Measurements from ENCODE around the gene AIRE. TPM values are rescaled to one million over a fixed set of nuclear protein-coding genes. Genes with fewer than 3 reads are reported as not detected.

The AIRE gene
- total RNA-seq, 1 experiment from 2014 or later, result 0.17 TPM

DNA sequence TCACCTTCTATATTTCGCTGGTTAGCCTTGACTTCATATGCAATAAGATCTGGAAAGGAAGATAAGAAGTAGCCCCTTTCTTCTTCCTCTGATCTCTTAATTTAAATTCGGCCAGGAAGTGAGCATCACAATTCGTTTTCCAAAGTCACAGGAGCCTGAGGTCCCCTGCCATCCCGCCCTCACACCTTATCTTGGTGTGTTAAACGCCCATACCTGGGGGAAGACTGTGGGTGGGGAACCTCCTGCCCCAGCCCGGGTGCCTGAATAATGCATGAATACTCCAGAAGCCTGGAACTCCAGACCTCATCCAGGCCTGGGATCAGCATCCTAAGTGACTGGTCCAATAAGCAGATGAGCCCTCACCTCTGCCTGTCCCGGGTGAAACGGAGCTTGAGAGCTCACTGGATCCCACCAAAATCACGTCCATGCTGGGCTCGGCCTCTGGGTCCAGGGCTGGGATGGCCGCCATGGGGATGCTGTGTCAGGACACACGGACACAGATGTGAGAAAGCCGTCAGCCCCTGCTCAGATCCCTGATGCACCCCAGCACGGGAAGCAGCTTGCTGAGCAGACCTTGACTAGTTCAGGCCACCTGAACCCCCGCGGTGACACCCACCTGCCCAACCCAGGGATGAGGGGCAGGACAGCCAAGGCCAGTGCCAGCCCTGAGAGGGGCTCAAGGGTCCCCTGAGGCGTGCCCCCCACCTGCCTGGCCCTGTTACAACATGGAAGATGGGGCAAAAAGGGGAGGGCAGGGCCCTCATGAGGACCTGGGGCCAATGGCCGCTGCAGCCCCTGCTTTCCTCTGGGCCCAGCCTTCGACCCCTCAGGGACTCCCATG lies 24.7 kb upstream of the AIRE start:
- no peak for DNase-seq

More for the DNA sequence above, 24.7 kb upstream of the AIRE start:
- Histone ChIP-seq H3K4ac (ENCODE audit: low read depth, low read length) (no peak overlapping the region), H3K4me1 (ENCODE audit: insufficient read depth, low read length) (no peaks in the 10 kb centered on the region; the same call in 1 of the 2 replicates), H4K20me1 (ENCODE audit: control insufficient read depth, insufficient read depth, insufficient read length) (no peaks in the 10 kb centered on the region), H3K14ac (ENCODE audit: insufficient read depth, low read length) (no peak overlapping the region; the same call in 1 of the 2 replicates), H3K79me2 (ENCODE audit: insufficient read depth, low read length) (no peaks in the 10 kb centered on the region), H2BK15ac (ENCODE audit: low read depth, low read length) (peak overlapping the region; percentile 43; the same call in 1 of the 2 replicates), H3T11ph (ENCODE audit: low read length) (no peak overlapping the region), H3K9me3 (ENCODE audit: control insufficient read depth, low read depth, low read length) (no peaks in the 10 kb centered on the region), H2AK5ac (ENCODE audit: insufficient read length, low read length) (no peak overlapping the region), H2BK12ac (ENCODE audit: insufficient read length, low read depth, low read length) (no peak overlapping the region), H3K27ac (ENCODE audit: insufficient read length, low read depth, low read length) (no peak overlapping the region), H3K56ac (ENCODE audit: insufficient read length, low read depth, low read length) (no peak overlapping the region), H3K23ac (ENCODE audit: insufficient read length, low read depth, low read length) (no peak overlapping the region), H3K18ac (ENCODE audit: insufficient read length, low read depth, low read length) (no peak overlapping the region), H2BK120ac (ENCODE audit: low read depth, low read length, poor library complexity, severe bottlenecking) (no peak overlapping the region), H3K79me1 (ENCODE audit: insufficient read depth, low read depth, low read length, poor library complexity, severe bottlenecking) (no peaks in the 10 kb centered on the region), H4K5ac (ENCODE audit: insufficient read length, low read depth, low read length) (no peak overlapping the region), H4K8ac (replicated peaks; ENCODE audit: insufficient read length, low read depth, low read length) (no peak overlapping the region), H2BK20ac (ENCODE audit: low read depth, low read length, poor library complexity, severe bottlenecking) (no peak overlapping the region), H2AFZ (ENCODE audit: low read length) (no peak overlapping the region), H4K91ac (ENCODE audit: insufficient read length, low read depth, low read length) (no peak overlapping the region), H3K27me3 (ENCODE audit: insufficient read depth, low read length) (no peaks in the 10 kb centered on the region), H3K9ac (ENCODE audit: extremely low read depth, insufficient read length, low read length) (no peak overlapping the region), H2BK5ac (ENCODE audit: insufficient read length, low read length) (no peak overlapping the region), H3K23me2 (ENCODE audit: insufficient read length, low read depth, low read length, poor library complexity, severe bottlenecking) (no peaks in the 10 kb centered on the region), H3K4me2 (ENCODE audit: insufficient read depth, insufficient read length, low read length) (no peak overlapping the region)
- peaks cover 10% of the 10 kb centered on the region for H3K27me3 Mint-ChIP-seq (ENCODE audit: low read depth)
- H3K27ac Mint-ChIP-seq, result no peak overlapping the region
- H3K4me3 Mint-ChIP-seq, result no peak overlapping the region
- H3K9me3 Mint-ChIP-seq, result no peaks in the 10 kb centered on the region
- no peaks in the 10 kb centered on the region; a peak in 1 of 7 replicates for H3K36me3 Mint-ChIP-seq (ENCODE audit: insufficient read depth in 1 of 3, low read depth in 3 of 3)
- TF ChIP-seq, protein P1, sequence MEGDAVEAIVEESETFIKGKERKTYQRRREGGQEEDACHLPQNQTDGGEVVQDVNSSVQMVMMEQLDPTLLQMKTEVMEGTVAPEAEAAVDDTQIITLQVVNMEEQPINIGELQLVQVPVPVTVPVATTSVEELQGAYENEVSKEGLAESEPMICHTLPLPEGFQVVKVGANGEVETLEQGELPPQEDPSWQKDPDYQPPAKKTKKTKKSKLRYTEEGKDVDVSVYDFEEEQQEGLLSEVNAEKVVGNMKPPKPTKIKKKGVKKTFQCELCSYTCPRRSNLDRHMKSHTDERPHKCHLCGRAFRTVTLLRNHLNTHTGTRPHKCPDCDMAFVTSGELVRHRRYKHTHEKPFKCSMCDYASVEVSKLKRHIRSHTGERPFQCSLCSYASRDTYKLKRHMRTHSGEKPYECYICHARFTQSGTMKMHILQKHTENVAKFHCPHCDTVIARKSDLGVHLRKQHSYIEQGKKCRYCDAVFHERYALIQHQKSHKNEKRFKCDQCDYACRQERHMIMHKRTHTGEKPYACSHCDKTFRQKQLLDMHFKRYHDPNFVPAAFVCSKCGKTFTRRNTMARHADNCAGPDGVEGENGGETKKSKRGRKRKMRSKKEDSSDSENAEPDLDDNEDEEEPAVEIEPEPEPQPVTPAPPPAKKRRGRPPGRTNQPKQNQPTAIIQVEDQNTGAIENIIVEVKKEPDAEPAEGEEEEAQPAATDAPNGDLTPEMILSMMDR (conservative IDR thresholded peaks at IDR 0.05), result no peak
- H3K4me1 Mint-ChIP-seq, result peaks cover 5 to 6% of the 10 kb centered on the region in 2 experiments
- no CpG with 5 or more reads among the region's 19 CpGs for WGBS (ENCODE audit: extremely low coverage, insufficient read length, low lambda C conversion rate)
